ENCODE measurements around the gene NACC1.
A peak's percentile ranks its signal among the peaks of the same experiment; 100 is the strongest.
"Not testable (repeated sequence)": the region's sequence is repeated elsewhere in the genome, so short reads cannot be mapped to it uniquely, and the experiment has no call there.

Gene NACC1

DNA sequence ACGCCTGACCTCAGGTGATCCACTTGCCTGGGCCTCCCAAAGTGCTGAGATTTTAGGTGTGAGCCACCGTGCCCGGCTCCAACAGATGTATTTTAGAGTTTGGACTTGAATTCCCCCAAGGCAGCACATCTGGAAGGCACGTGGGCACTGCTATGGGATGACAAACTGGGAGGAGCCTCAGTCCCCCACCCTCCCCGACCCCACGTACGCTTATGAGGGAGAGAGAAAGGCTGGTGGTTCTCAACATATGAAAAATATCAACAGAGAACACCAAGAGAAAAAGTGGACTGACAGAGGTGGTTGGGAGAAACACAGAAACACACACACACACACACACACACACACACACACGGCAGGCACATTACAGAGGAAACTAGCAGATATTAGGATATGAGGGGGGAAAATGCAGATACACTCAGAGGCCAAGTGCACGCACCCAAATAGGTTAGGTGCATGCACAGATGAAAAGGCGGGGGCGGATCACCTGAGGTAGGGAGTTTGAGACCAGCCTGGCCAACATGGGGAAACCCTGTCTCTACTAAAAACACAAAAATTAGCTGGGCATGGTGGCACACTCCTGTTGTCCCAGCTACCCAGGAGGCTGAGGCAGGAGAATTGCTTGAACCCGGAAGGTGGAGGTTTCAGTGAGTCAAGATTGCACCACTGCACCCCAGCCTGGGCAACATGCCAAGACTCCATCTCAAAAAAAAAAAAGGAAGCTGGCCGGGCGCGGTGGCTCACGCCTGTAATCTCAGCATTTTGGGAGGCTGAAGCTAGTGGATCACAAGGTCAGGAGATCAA, 28.9 kb downstream of the NACC1 start:
- no peak for DNase-seq (ENCODE audit: low read depth)

DNA sequence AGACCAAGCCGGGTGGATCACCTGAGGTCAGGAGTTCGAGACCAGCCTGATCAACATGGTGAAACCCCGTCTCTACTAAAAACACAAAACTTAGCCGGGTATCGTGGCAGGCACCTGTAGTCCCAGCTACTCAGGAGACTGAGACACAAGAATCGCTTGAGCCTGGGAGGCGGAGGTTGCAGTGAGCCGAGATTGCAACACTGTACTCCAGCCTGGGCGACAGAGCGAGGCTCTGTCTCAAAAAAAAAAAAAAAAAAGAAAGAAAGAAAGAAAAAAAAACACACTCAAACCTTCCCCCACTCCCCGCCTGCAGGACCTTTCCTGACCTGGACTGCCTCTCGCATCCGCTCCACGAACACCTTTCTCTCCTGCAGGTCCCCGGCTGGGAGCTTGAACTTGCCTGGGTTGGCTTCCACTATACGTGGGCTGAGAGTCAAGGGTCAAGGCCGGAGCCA, 31.1 kb downstream of the NACC1 start:
- not testable (repeated sequence) for DNase-seq (ENCODE audit: low read depth)

GRCh38 chr19:13149628-13150186, 31.6 kb downstream of the NACC1 start:
- DNase-seq (ENCODE audit: low read depth), result no peak

DNA sequence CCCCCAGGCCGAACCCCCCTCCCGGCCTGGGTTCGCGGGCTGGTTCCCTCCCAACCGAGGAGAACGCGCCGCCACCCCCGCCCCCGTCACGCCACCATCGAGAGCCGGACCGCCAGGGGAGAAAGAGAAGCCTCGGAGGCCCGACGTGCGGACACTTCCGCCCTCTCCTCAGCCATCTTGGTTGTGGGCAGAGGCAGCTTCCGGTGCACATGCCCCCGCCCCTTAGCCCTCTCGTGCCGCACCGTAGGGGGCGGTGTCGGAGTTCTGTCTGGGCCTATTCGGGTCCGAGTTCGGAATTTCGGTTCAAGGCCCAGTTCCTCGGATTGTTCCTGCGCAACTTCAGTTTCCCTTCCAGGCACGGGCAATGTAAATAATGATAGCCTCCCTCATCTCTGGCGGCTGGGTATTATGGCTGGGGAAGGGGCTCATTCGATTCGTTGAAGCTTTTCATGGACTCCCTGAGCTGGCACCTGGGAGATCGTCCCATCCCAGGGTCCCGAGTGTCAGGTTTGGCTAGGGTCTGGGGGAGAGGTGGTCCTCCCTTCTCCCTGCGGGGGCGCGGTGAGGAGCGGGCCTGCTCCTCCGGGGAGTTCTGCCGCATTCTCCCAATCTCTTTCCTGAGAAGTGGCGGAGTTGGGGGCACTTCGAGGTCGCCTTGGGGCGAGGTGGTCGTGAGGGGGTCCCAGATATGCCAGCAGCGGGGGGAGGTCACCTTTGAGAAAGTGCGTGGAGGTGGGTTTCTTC, 32.3 kb downstream of the NACC1 start, which contains the start of the genes IER2 and STX10:
IER2 (plus strand) TSS at position 225 of the 744 bp plus-strand sequence. CDS start 2,776 bp downstream, outside the sequence.
STX10 (minus strand) TSS at position 189 of the 744 bp plus-strand sequence. CDS start 202 bp downstream, outside the sequence.
- DNase-seq (ENCODE audit: low read depth), result peak; percentile 91

DNA sequence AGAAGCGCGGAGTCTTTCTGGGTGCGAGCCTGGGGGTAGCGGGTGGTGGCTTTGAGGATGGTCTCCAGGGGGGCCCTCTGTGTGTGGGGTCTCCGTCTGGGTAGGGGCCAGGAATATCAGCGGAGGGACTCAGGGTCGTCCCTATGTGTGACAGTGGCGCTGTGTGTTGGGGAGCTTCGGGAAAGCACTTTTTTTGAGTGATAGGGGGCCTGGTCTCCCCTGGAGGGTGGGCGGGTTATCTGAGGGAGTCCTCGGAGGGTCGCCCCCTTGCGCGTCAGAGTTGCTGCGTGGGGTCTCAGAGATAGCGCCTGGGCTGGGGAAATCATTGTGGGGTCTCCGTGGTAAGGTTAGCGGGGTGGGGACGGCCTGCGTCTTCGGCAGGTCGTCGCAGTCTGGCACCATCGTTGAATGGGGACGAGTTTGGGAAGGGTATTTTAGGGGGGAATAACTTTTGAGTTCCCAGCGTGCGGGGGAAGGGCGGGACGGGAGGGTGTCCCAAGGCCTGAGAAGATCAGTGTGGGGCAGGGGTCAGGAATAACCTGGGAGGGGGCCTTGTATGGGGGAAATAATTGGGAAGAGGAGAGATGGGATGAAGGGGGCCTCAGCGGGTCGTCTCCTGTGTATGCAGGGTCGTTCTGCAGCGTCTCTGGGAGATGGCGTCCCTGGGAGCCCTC, 33.0 kb downstream of the NACC1 start:
- DNase-seq (ENCODE audit: low read depth), result no peak

- peak; percentile 92 for DNase-seq (ENCODE audit: low read depth)
Measured at GRCh38 chr19:13151605-13152355, 33.7 kb downstream of the NACC1 start.

GRCh38 chr19:13152356-13152973, 34.4 kb downstream of the NACC1 start:
- DNase-seq (ENCODE audit: low read depth), result no peak

DNA sequence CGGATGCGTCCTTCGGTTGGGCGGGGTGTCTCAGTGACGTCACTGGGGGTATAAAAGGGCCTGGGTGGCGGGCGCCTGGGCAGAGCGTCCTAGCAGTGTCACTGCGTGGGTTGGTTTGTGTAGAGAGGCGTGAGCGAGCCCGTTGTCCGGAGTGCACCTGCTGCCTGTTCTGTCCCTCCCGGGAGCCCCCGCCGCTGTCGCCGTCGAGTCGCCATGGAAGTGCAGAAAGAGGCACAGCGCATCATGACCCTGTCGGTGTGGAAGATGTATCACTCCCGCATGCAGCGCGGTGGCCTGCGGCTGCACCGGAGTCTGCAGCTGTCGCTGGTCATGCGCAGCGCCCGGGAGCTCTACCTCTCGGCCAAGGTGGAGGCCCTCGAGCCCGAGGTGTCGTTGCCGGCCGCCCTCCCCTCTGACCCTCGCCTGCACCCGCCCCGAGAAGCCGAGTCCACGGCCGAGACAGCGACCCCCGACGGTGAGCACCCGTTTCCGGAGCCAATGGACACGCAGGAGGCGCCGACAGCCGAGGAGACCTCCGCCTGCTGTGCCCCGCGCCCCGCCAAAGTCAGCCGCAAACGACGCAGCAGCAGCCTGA, 35.0 kb downstream of the NACC1 start:
- DNase-seq (ENCODE audit: low read depth), result peak; percentile 92

- no peak for DNase-seq (ENCODE audit: low read depth)
Measured at GRCh38 chr19:13153569-13154240, 35.6 kb downstream of the NACC1 start.

DNA sequence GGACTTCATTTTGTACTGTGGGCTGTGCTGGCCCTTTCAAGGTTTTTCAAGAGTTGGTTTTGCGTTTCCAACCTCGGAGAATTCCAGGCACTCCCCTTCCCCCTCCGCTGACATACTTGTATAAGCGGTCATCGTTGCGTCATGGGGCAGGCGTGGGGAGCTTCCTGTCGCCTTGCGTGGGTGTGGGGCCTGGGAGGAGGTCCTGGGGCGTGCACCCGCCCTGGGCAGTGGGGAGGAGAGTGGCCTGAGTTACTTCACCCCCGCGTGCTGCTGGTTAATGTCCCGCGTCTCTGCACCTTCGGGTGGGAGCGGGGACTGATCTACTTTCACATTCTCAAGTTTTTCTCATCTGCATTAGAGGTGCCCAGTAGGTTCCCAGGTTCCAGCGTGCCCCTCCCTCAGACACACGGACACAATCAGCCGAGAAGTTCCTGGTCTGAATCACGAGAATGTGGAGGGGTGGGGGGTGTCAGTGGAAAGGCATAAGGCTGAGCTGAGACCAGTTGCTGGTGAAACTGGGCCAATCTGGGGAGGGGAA, 36.2 kb downstream of the NACC1 start:
- no peak for DNase-seq (ENCODE audit: low read depth)

- peak; percentile 67 for DNase-seq (ENCODE audit: low read depth)
Measured at GRCh38 chr19:13154911-13155471, 36.9 kb downstream of the NACC1 start.

- peak; percentile 60 for DNase-seq (ENCODE audit: low read depth)
Measured at GRCh38 chr19:13155472-13156359, 37.7 kb downstream of the NACC1 start.

DNA sequence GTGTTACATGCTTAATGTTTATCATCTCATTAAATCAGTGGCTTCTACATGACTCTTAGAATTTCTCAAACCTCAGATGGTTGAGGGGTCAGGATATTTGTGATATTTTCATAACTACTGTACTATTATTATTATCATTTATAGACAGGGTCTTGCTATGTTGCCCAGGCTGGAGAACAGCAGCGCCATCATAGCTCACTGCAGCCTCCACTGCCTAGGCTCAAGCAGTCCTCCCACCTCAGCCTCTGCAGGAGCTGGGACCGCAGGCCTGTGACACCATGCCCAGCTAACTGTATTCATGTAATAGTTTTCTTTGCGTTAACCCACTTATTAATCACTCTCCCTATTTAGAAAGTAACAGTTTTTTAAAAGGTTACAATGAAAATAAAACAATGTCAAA, 41.6 kb downstream of the NACC1 start:
- DNase-seq (ENCODE audit: low read depth), result no peak

GRCh38 chr19:13160557-13160956, 42.5 kb downstream of the NACC1 start:
- DNase-seq (ENCODE audit: low read depth), result no peak

GRCh38 chr19:13162724-13163608, 44.9 kb downstream of the NACC1 start:
- DNase-seq (ENCODE audit: low read depth), result peak; percentile 88

DNA sequence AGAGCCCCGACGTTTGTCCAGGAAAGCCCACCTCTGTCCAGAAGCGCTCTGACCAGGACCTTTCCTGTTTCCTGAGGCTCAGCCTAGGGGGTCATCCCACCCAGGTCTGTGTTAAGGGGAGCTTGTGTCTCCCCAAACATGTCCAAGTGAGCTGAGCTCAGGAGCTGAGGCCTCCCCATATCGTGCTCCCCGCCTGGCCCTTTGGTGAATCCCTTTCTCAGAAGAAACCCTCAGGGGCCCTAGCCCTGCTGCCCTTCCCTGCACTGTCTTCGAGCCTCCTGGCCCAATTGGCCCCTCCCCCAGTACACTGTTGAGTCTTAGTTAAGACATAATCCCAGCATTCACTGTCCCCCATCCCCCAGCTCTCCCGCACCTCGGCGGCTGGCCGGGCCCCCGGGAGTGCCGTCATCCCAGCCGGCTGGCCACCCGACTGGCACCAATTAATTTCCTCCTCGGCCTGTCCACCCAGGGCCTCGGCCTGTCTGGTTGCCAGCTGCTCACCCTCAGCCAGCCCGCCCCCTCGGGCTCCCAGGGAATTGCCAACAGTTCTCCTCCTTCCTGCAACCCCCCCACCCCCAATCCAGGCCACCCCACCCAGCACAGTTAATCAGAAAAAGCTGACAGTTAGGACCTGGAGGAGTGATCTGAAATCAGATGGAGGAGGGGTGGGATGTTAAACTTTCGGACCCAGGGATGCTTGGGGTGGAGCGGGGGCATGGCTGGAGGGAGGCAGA, 45.7 kb downstream of the NACC1 start:
- no peak for DNase-seq (ENCODE audit: low read depth)

All from stimulated activated CD4-positive, alpha-beta T cell treated with anti-CD3 and anti-CD28 coated beads, Interleukin-2, amount 100 ng/mL, for 4 hours (primary cell).